GM12801 (cell line): ENCODE data around the gene ZXDC.

ENCODE experiments used
- CTCF ChIP-seq: IDR thresholded peaks from one replicate; pipeline ENCODE4 v1.5.1; 2011; ENCODE audit warnings: control low read depth; ENCODE audit not compliant: insufficient read length; ENCODE audit errors: extremely low read depth

Gene ZXDC

GRCh38 chr3:126414406-126414805, 61.3 kb downstream of the ZXDC start:
- TF ChIP-seq CTCF: no peak

GRCh38 chr3:126413693-126414080, 62.0 kb downstream of the ZXDC start:
- no peak for TF ChIP-seq CTCF

- TF ChIP-seq CTCF: no peak
Measured at GRCh38 chr3:126412841-126413692, 62.6 kb downstream of the ZXDC start.

- TF ChIP-seq CTCF: no peak
Measured at GRCh38 chr3:126408099-126408498, 67.6 kb downstream of the ZXDC start.

- no peak for TF ChIP-seq CTCF
Measured at GRCh38 chr3:126407412-126408044, 68.2 kb downstream of the ZXDC start.

GRCh38 chr3:126406389-126407296, 69.0 kb downstream of the ZXDC start:
- TF ChIP-seq CTCF: no peak
